Heart right ventricle (tissue), 16 donors: Measurements from ENCODE around the gene NEDD8. TPM values are rescaled to one million over a fixed set of nuclear protein-coding genes. Genes with fewer than 3 reads are reported as not detected.

Source experiments
- ATAC-seq, 8 donors: fragments of 200-7000 bp; cut with Tn5 transposase; one replicate each; pipeline ENCODE4 v1.9.1; 2020; ENCODE audit warnings: mild to moderate bottlenecking in 8 of 8, moderate library complexity in 8 of 8, moderate number of reproducible peaks in 1 of 8
- DNase-seq, 2 donors: peaks; one replicate each; pipeline ENCODE4 v3.0.0-alpha.2; 2020
- H3K27ac ChIP-seq, 10 donors: fragments of 200-600 bp; sonication (generic) in 2 of 10; one replicate each; pipeline versions ENCODE4 v1.5.0 to v1.8.0; 2020 to 2022; ENCODE audit warnings: mild to moderate bottlenecking in 3 of 10
- H3K27me3 ChIP-seq, 7 donors: fragments of 200-600 bp; one replicate each; pipeline ENCODE4 v1.8.0; 2021 to 2022; ENCODE audit warnings: mild to moderate bottlenecking in 2 of 7
- H3K36me3 ChIP-seq, 9 donors: fragments of 200-600 bp; sonication (generic) in 1 of 9; one replicate each; pipeline versions ENCODE4 v1.5.0 to v1.8.0; 2020 to 2022; ENCODE audit warnings: mild to moderate bottlenecking in 2 of 9
- H3K4me1 ChIP-seq, 9 donors: fragments of 200-600 bp; sonication (generic) in 1 of 9; one replicate each; pipeline versions ENCODE4 v1.5.0 to v1.8.0; 2020 to 2022; ENCODE audit warnings: mild to moderate bottlenecking in 4 of 9
- H3K4me3 ChIP-seq, 10 donors: fragments of 200-600 bp; sonication (generic) in 2 of 10; one replicate each; pipeline versions ENCODE4 v1.5.0 to v1.8.0; 2020 to 2022; ENCODE audit warnings: mild to moderate bottlenecking in 7 of 10, moderate library complexity in 2 of 10
- H3K9me3 ChIP-seq, 11 donors: fragments of 200-600 bp in 10 of 11; sonication (generic) in 2 of 11; one replicate each; pipeline versions ENCODE4 v1.5.0 to v1.8.0; 2013 to 2022; ENCODE audit warnings: mild to moderate bottlenecking in 2 of 11, control low read depth in 1 of 11, moderate library complexity in 1 of 11
- WGBS, 2 donors: extraction: QIAGEN DNeasy Blood & Tissue Kit; methylation state at CpG; one replicate each; pipeline ENCODE4 v1.1.7; 2013; ENCODE audit warnings: inconsistent platforms in 1 of 2; 5-methylcytosine and 5-hydroxymethylcytosine counted together
- intact Hi-C, 10 donors: fragments of 100-400 bp; cut with DNase I; formaldehyde crosslinking; loops; one replicate each; pipeline versions ENCODE4 v1.11.1 to v1.14.2; 2022
- polyA plus RNA-seq, 2 donors: library from polyadenylated mRNA; stranded (reverse); fragments of 200-250 nt; gene quantifications; one replicate each; pipeline ENCODE4 v1.2.3, GENCODE V29; 2013
- total RNA-seq, 10 donors: library from RNA; stranded (reverse); fragmentation: NEBNext Ultra II Directional in 3 of 10; extraction: Animal tissue kit (Norgen Biotek cat#: 25700) in 3 of 10; gene quantifications; one replicate each; pipeline versions ENCODE4 v1.2.1 to v1.2.4, GENCODE V29; 2021 to 2023
- TF ChIP-seq, protein P1 (sequence below), 9 donors: fragments of 200-600 bp; sonication (generic) in 2 of 9; IDR thresholded peaks; one replicate each; pipeline versions ENCODE4 v1.5.0 to v1.8.0; 2021 to 2022; ENCODE audit warnings: antibody characterized with exemption in 9 of 9, mild to moderate bottlenecking in 5 of 9, moderate library complexity in 1 of 9
- donor health status: Arrhythmogenic right ventricular cardiomyopathy.
- donor health status: ischemic (EF 13 %, LVEDD 7.1; RV severe dilation, severe dysfunction).
- donor health status: healthy with polysubstance abuse.
- donor health status: DM: no; HTN: yes; CAD: no.
- donor health status: DM: no; HTN: no; CAD: no.
- donor health status: ischemic (EF 25% LVEDD 6.9; RV normal size, moderate dysfunction).
- donor health status: ischemic (EF 25% LVEDD 5.7; RV mildly dilated, moderate dysfunction).
- donor health status: healthy.
- donor health status: DM: yes; HTN: yes; CAD: no.
- donor health status: Ischemic cardiomyopathy.
- donor health status: ischemic (EF 35%, LVEDD 5.7; RV mildly dilated, moderate dysfunction).
- donor health status: nonischemic (EF 11% LVEDD 7.7; RV severe dilation, severe dysfunction).
- donor health status: DM: yes; HTN: yes; CAD: no.
- donor health status: PGD.
- donor health status: ischemic (EF 29% LVEDD 5.4; RV normal size, mild dysfunction).
- donor health status: nonischemic (EF 23%, LVEDD 6.1; RV moderate dilation, normal function).

The NEDD8 gene
- total and polyA plus RNA-seq, 12 donors, result 154 to 325 (median 199) TPM

DNA sequence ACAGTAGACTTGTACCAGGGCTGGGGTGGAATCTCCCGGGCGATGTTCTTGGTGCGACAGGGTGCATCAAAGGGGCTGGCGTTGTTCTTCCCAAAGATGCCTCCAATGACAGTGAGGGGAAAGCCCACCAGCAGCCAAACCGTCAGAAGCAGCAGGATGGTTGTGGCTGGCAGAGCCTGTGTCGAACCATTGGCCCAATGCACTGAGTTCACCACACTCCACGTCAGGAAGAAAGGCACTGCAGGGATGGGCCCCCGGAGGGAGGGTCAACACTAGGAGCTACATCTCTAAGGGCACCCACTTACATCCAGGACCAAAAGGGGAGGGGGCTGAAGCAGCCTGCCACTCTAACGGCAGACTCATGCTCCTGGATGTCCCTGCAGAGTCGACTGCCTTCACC lies 41.8 kb downstream of the NEDD8 start:
- peaks cover 0 to 61% (median 15%) of the 10 kb centered on the region in 9 donors for H3K36me3 ChIP-seq

DNA sequence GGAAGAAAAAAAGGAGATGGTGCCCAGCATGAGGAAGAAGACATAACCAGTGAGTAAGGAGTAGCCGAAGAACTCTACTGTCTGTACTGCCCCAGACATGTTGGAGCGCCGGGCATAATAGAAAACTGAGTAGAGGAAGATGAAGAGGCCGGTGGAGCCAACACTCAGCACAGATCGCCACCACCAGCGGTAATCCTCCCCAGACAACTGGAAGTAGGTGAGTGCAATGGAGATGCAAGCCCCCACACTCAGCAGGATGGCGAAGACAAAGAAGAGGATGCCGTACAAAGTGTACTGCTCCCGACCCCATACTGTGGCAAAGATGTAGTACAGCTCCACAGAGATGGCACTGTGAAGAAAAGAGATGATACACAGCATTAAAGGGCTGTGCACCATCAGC lies 42.7 kb downstream of the NEDD8 start:
- no peak for ATAC-seq
- 92 to 94% methylated on average over 9 of the region's 9 CpGs for WGBS, 2 donors
- no peaks in the 10 kb centered on the region for H3K27me3 ChIP-seq
- intact Hi-C loops, result loop anchor here in 1 of 10 donors (2.0 kb wide), 1 partner anchor 43 kb away; the partner anchor contains the start of genes GMPR2 and NEDD8
- H3K27ac ChIP-seq, result peak overlapping the region in 5 of 10 donors; percentile 57 to 83 (median 74)
- DNase-seq, result no peak
- TF ChIP-seq, protein P1, sequence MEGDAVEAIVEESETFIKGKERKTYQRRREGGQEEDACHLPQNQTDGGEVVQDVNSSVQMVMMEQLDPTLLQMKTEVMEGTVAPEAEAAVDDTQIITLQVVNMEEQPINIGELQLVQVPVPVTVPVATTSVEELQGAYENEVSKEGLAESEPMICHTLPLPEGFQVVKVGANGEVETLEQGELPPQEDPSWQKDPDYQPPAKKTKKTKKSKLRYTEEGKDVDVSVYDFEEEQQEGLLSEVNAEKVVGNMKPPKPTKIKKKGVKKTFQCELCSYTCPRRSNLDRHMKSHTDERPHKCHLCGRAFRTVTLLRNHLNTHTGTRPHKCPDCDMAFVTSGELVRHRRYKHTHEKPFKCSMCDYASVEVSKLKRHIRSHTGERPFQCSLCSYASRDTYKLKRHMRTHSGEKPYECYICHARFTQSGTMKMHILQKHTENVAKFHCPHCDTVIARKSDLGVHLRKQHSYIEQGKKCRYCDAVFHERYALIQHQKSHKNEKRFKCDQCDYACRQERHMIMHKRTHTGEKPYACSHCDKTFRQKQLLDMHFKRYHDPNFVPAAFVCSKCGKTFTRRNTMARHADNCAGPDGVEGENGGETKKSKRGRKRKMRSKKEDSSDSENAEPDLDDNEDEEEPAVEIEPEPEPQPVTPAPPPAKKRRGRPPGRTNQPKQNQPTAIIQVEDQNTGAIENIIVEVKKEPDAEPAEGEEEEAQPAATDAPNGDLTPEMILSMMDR (IDR thresholded peaks at IDR 0.05), result no peak
- no peaks in the 10 kb centered on the region for H3K9me3 ChIP-seq
- H3K4me3 ChIP-seq, result no peak overlapping the region
- H3K4me1 ChIP-seq, result peaks cover 4 to 31% (median 24%) of the 10 kb centered on the region in 9 donors
- peaks cover 0 to 70% (median 19%) of the 10 kb centered on the region in 9 donors for H3K36me3 ChIP-seq

More for the DNA sequence above, 41.8 kb downstream of the NEDD8 start:
- peaks cover 4 to 37% (median 31%) of the 10 kb centered on the region in 9 donors for H3K4me1 ChIP-seq
- ATAC-seq (no peak), DNase-seq (no peak)
- TF ChIP-seq, protein P1 (IDR thresholded peaks at IDR 0.05), result no peak
- H3K4me3 ChIP-seq, result no peak overlapping the region
- no peaks in the 10 kb centered on the region for H3K9me3 ChIP-seq
- no peaks in the 10 kb centered on the region for H3K27me3 ChIP-seq
- intact Hi-C loops, result no loop called here
- WGBS, 2 donors, result 89 to 92% methylated on average over 10 of the region's 10 CpGs
- H3K27ac ChIP-seq, result no peak overlapping the region

DNA sequence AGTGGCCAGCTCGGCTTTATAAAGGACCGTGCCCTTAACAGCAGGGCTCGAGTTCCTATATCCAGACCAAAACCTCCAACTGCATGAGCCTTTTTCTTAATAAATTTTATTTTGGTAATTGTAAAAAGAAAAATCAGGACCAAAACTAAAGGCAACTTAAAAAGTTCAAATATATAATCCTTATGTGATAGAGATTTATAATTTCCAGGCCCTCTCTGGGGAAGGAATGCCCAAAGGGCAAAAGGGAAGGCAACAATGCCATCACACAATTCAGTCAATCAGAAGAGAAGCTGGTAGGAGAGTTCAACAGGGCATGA lies 43.1 kb downstream of the NEDD8 start:
- Histone ChIP-seq H3K27ac (peak overlapping the region in 9 of 10 donors; percentile 11 to 83 (median 67)), H3K27me3 (no peaks in the 10 kb centered on the region), H3K4me1 (peaks cover 4 to 27% (median 20%) of the 10 kb centered on the region in 9 donors), H3K4me3 (peak overlapping the region in 8 of 10 donors; percentile 65 to 94 (median 68)), H3K36me3 (peaks cover 0 to 73% (median 24%) of the 10 kb centered on the region in 9 donors), H3K9me3 (no peaks in the 10 kb centered on the region)
- DNase-seq (no peak), ATAC-seq (no peak)
- WGBS, 2 donors, result 4 to 6% methylated on average over 3 of the region's 3 CpGs
- TF ChIP-seq, protein P1 (IDR thresholded peaks at IDR 0.05), result no peak
- intact Hi-C loops, result loop anchor here in 1 of 10 donors (2.0 kb wide), 1 partner anchor 44 kb away; the partner anchor contains the start of genes GMPR2 and NEDD8

DNA sequence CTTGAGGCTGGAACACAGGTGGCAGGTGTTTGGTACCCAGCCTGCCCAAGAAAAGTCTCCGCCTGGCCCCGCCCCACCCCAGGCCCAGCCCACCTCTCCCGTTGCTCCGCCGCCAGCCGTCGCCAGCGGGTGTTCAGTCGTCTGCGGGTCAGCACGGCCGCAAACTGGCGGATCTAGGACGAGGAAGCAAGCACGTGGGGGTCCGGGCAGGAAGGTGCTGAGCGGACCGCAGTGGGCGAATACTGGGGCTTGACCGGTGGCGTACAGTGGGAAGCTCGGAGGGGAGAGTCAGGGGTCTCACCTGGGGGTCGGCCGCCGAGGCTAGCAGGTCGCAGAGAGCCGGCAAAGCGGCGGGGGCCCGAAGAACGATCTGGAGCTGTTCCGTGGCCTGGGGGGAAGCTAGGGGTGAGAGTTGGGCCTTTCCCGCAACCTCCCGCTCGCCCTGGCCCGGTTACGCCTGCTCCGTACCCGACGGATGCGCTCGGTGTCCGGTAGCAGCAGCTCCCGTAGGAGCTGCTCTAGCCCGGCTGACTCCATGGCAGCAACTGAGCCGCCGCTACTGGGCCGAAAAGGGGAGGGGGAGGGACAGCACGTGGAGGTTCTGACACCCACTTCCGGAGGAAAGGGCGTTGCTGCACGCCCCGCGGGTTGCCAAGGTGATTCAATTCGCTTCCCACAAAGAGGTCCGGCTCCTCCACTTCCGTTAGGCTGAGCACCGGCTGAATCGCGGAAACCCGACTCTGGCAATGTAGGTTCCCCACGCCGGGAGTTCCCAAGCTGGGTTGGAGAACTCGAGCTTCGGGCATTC lies 43.7 kb downstream of the NEDD8 start, which contains the start of gene IPO4:
IPO4 (minus strand) TSS at position 566 of the 808 bp plus-strand sequence; CDS start at position 537, 29 bp downstream.
- DNase-seq (peak; percentile 92 to 97), ATAC-seq (peak; percentile 89 to 98 (median 95))
- 0 to 1% methylated on average over 63 to 65 of the region's 65 CpGs for WGBS, 2 donors
- Histone ChIP-seq H3K27me3 (no peaks in the 10 kb centered on the region), H3K27ac (peak within 1 kb of the TSS; percentile 17 to 83 (median 68)), H3K4me1 (peaks cover 4 to 24% (median 19%) of the 10 kb centered on the region in 9 donors), H3K36me3 (peaks cover 0 to 76% (median 27%) of the 10 kb centered on the region in 9 donors), H3K9me3 (no peaks in the 10 kb centered on the region), H3K4me3 (peak within 1 kb of the TSS; percentile 58 to 94 (median 68))
- intact Hi-C loops, result loop anchor here in 1 of 10 donors (2.0 kb wide), 1 partner anchor 44 kb away; the partner anchor contains the start of genes GMPR2 and NEDD8
- TF ChIP-seq, protein P1 (IDR thresholded peaks at IDR 0.05), result no peak
